Activated CD4-positive, alpha-beta T cell treated with anti-CD3 and anti-CD28 coated beads, Interleukin-2, amount 50 U/mL, for 16 hours (primary cell): ENCODE measurements around the gene AK8.

Experiments
- DNase-seq: peaks from one replicate; pipeline ENCODE4 v3.0.0-alpha.2; 2020

The AK8 gene

GRCh38 chr9:132887181-132888120 is 9.4 kb upstream of the AK8 start:
- no peak for DNase-seq

- no peak for DNase-seq
These were observed 8.2 kb upstream of the AK8 start for GRCh38 chr9:132886334-132886725.

GRCh38 chr9:132885720-132886333 is 7.7 kb upstream of the AK8 start:
- no peak for DNase-seq

GRCh38 chr9:132883349-132884294 is 5.5 kb upstream of the AK8 start:
- DNase-seq = no peak

- no peak for DNase-seq
These were observed 4.5 kb upstream of the AK8 start for GRCh38 chr9:132882616-132883015.

GRCh38 chr9:132881826-132882225 is 3.7 kb upstream of the AK8 start:
- no peak for DNase-seq

- DNase-seq = no peak
These were observed 2.2 kb upstream of the AK8 start for GRCh38 chr9:132880324-132880661.

- peak; percentile 13 for DNase-seq
These were observed 1.6 kb upstream of the AK8 start for GRCh38 chr9:132879457-132880323.

- DNase-seq = peak; percentile 29
These were observed 792 bp upstream of the AK8 start, which contains the start of gene SPACA9 for GRCh38 chr9:132878695-132879456. Gene SPACA9, plus strand, starts transcription at chr9:132878898. Its CDS starts 5,050 bp downstream, at chr9:132883948.

- DNase-seq = no peak
These were observed 643 bp downstream of the AK8 start for GRCh38 chr9:132877458-132877823.

- no peak for DNase-seq
These were observed 1.2 kb downstream of the AK8 start for GRCh38 chr9:132876849-132877248.

GRCh38 chr9:132875159-132875558 is 2.9 kb downstream of the AK8 start:
- no peak for DNase-seq

GRCh38 chr9:132873403-132873802 is 4.7 kb downstream of the AK8 start:
- peak; percentile 31 for DNase-seq

GRCh38 chr9:132869266-132869665 is 8.8 kb downstream of the AK8 start:
- no peak for DNase-seq

- no peak for DNase-seq
These were observed 11.2 kb downstream of the AK8 start for GRCh38 chr9:132866898-132867297.

GRCh38 chr9:132864691-132865090 is 13.4 kb downstream of the AK8 start:
- DNase-seq = no peak

GRCh38 chr9:132864277-132864676 is 13.8 kb downstream of the AK8 start:
- DNase-seq = no peak

GRCh38 chr9:132863096-132863495 is 15.0 kb downstream of the AK8 start:
- DNase-seq = no peak

GRCh38 chr9:132862533-132862932 is 15.6 kb downstream of the AK8 start:
- no peak for DNase-seq

GRCh38 chr9:132861666-132862065 is 16.4 kb downstream of the AK8 start:
- no peak for DNase-seq

- no peak for DNase-seq
These were observed 19.3 kb downstream of the AK8 start for GRCh38 chr9:132858751-132859150.
